Activated T-helper 17 cell treated with anti-CD3 and anti-CD28 coated beads, Interleukin-2, amount 50 U/mL, for 72 hours (primary cell): ENCODE data around the gene SLC8A2. TPM values are rescaled to one million over a fixed set of nuclear protein-coding genes. Genes with fewer than 3 reads are reported as not detected.
"Not testable (repeated sequence)": the region's sequence is repeated elsewhere in the genome, so short reads cannot be mapped to it uniquely, and the experiment has no call there.

Experiments
- ATAC-seq: fragments of 150-1000 bp; cut with Tn5 transposase; replicated peaks from 2 replicates; pipeline ENCODE4 v1.10.0; 2021; ENCODE audit warnings: mild to moderate bottlenecking, moderate library complexity
- H3K27ac Mint-ChIP-seq: one replicate; pipeline ENCODE4 v1.8.0; 2022; ENCODE audit warnings: mixed read lengths
- H3K27me3 Mint-ChIP-seq: one replicate; pipeline ENCODE4 v1.8.0; 2022; ENCODE audit warnings: mixed read lengths
- H3K36me3 Mint-ChIP-seq: one replicate; pipeline ENCODE4 v1.8.0; 2022; ENCODE audit warnings: low read depth, mild to moderate bottlenecking, mixed read lengths
- H3K4me1 Mint-ChIP-seq: one replicate; pipeline ENCODE4 v1.8.0; 2022; ENCODE audit warnings: mixed read lengths
- H3K4me3 Mint-ChIP-seq: one replicate; pipeline ENCODE4 v1.8.0; 2022; ENCODE audit warnings: mild to moderate bottlenecking, mixed read lengths
- H3K9me3 Mint-ChIP-seq: one replicate; pipeline ENCODE4 v1.8.0; 2022; ENCODE audit warnings: mixed read lengths
- total RNA-seq, 2 donors: library from RNA; stranded (reverse); gene quantifications; one replicate each; pipeline ENCODE4 v1.2.3, GENCODE V29; 2022

SLC8A2 gene
- total RNA-seq, 2 donors from 2014 or later = 0.06 to 0.50 TPM

DNA sequence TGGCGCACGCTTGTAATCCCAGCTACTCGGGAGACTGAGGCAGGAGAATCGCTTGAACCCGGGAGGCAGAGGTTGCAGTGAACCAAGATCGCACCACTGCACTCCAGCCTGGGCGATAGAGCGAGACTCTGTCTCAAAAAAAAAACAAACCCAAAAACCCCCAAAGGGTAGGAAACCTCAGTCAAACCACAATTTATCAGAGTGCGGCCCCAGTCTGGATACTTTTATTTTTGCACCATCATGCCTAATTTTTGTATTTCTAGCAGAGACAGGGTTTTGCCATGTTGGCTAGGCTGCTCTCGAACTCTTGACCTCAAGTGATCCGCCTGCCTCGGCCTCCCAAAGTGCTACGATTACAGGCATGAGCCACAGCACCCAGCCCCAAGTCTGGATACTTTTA lies 14.5 kb upstream of the SLC8A2 start:
- not testable (repeated sequence) for H3K4me3 Mint-ChIP-seq, H3K9me3 Mint-ChIP-seq, H3K27me3 Mint-ChIP-seq, ATAC-seq, H3K27ac Mint-ChIP-seq
- peaks cover 23% of the 10 kb centered on the region for H3K4me1 Mint-ChIP-seq
- peaks cover 24% of the 10 kb centered on the region for H3K36me3 Mint-ChIP-seq

DNA sequence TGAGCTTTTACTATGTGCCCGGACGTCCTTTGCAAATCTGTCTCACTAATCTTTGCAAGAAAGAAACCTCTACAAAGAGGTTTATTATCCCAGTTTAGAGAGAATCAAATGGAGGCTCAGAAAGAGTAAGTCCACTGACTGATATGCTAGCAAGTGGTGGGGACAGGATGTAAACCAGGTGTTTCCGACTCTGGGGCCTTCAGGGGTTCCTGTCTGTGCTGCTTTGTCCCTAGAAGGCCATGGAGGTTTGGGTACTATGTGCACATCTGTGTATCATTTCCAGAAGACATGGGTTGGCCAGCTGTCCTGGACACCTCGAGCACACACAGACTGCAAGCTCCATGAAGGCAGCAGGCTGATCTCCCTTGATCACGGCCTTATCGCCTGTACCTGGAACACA lies 13.5 kb upstream of the SLC8A2 start:
- peak overlapping the region; percentile 99 for H3K4me3 Mint-ChIP-seq
- peaks cover 21% of the 10 kb centered on the region for H3K4me1 Mint-ChIP-seq
- peak overlapping the region; percentile 100 for H3K27ac Mint-ChIP-seq
- no peaks in the 10 kb centered on the region for H3K9me3 Mint-ChIP-seq
- peaks cover 18% of the 10 kb centered on the region for H3K36me3 Mint-ChIP-seq
- H3K27me3 Mint-ChIP-seq = no peaks in the 10 kb centered on the region
- no peak for ATAC-seq

GRCh38 chr19:47483800-47484690 lies 12.4 kb upstream of the SLC8A2 start, which contains the start of gene KPTN:
Gene KPTN (minus strand): TSS chr19:47484219. CDS start chr19:47484160, 59 bp downstream.
- H3K27me3 Mint-ChIP-seq = no peaks in the 10 kb centered on the region
- H3K9me3 Mint-ChIP-seq = no peaks in the 10 kb centered on the region
- peaks cover 17% of the 10 kb centered on the region for H3K4me1 Mint-ChIP-seq
- peak; percentile 95 for ATAC-seq
- peaks cover 14% of the 10 kb centered on the region for H3K36me3 Mint-ChIP-seq
- H3K27ac Mint-ChIP-seq = peak within 1 kb of the TSS; percentile 100
- peak within 1 kb of the TSS; percentile 99 for H3K4me3 Mint-ChIP-seq

DNA sequence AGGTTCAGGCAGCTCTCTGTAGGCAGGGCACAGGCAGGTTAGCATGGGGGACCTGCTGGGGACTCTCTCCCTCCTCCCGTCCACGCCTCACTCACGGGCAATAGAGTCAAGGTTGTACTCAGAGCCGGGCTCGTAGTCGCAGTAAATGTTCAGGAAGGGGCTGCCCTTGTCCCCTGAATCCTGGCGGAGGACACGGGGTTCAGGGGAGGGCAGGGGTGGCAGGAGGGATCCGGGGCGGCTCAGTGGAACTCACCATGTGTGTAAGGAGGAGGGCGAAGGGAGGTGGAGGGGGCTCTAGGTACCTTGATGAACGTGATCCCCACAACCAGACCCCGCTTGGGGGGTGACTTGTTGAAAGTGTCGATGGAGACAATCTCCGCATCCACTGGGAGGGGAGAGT lies 11.5 kb upstream of the SLC8A2 start:
- H3K27me3 Mint-ChIP-seq = no peaks in the 10 kb centered on the region
- H3K36me3 Mint-ChIP-seq = peaks cover 14% of the 10 kb centered on the region
- H3K9me3 Mint-ChIP-seq = no peaks in the 10 kb centered on the region
- H3K27ac Mint-ChIP-seq = peak overlapping the region; percentile 100
- no peak for ATAC-seq
- H3K4me1 Mint-ChIP-seq = peaks cover 17% of the 10 kb centered on the region
- peak overlapping the region; percentile 99 for H3K4me3 Mint-ChIP-seq

- H3K4me1 Mint-ChIP-seq = peaks cover 17% of the 10 kb centered on the region
- H3K36me3 Mint-ChIP-seq = peaks cover 14% of the 10 kb centered on the region
- H3K9me3 Mint-ChIP-seq = no peaks in the 10 kb centered on the region
- no peak for ATAC-seq
- H3K27me3 Mint-ChIP-seq = no peaks in the 10 kb centered on the region
- no peak overlapping the region for H3K27ac Mint-ChIP-seq
- H3K4me3 Mint-ChIP-seq = no peak overlapping the region
Measured at GRCh38 chr19:47481460-47482052, 9.9 kb upstream of the SLC8A2 start.

GRCh38 chr19:47480658-47481057 lies 9.0 kb upstream of the SLC8A2 start:
- Mint-ChIP-seq H3K27ac (no peak overlapping the region), H3K27me3 (no peaks in the 10 kb centered on the region), H3K4me3 (no peak overlapping the region), H3K4me1 (peaks cover 17% of the 10 kb centered on the region), H3K9me3 (no peaks in the 10 kb centered on the region), H3K36me3 (peaks cover 14% of the 10 kb centered on the region)
- no peak for ATAC-seq

DNA sequence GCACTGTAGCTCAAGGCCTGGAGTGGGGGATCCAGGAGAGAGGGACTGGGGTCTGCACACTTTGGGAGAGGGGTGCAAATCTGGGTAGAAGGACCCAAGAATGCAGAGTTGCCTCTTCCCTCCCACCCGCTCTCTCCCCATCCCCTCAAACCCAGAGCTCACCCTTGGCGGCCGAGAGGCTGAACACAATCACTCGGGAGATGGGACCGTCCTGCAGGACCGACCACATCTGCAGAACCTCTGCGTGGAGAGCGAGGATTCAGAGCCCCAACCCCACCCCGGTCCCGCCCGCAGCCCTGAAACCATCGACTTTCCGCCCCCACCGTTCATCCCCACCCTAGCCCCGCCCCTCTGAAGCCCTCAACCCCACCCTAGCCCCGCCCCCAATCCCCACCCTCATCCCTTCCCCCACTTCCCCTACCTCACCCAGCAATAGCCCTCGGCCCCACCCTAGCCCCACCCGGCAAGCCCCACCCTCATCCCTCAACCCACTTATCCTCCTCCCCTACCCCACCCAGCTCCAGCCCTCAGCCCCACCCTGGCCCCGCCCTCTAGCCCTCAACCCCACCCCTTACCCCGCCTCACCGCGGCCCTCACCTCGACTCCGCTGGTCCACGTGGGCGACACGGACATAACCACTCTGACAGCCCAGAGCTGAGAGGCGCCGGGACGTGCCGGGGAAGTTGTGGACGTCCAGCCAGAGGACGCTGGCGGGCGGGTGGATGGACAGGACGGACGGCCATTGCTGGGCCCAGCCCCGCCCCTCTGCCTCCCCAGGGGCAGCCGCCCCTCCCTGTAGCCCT lies 8.2 kb upstream of the SLC8A2 start:
- peaks cover 9% of the 10 kb centered on the region for H3K36me3 Mint-ChIP-seq
- H3K27me3 Mint-ChIP-seq = peaks cover under 1% of the 10 kb centered on the region
- H3K27ac Mint-ChIP-seq = no peak overlapping the region
- peaks cover 10% of the 10 kb centered on the region for H3K4me1 Mint-ChIP-seq
- ATAC-seq = no peak
- H3K9me3 Mint-ChIP-seq = no peaks in the 10 kb centered on the region
- no peak overlapping the region for H3K4me3 Mint-ChIP-seq

GRCh38 chr19:47476438-47476972 lies 4.8 kb upstream of the SLC8A2 start:
- Mint-ChIP-seq H3K36me3 (no peaks in the 10 kb centered on the region), H3K4me1 (no peaks in the 10 kb centered on the region), H3K27ac (no peak overlapping the region), H3K9me3 (no peaks in the 10 kb centered on the region), H3K27me3 (peaks cover 11% of the 10 kb centered on the region), H3K4me3 (no peak overlapping the region)
- no peak for ATAC-seq

DNA sequence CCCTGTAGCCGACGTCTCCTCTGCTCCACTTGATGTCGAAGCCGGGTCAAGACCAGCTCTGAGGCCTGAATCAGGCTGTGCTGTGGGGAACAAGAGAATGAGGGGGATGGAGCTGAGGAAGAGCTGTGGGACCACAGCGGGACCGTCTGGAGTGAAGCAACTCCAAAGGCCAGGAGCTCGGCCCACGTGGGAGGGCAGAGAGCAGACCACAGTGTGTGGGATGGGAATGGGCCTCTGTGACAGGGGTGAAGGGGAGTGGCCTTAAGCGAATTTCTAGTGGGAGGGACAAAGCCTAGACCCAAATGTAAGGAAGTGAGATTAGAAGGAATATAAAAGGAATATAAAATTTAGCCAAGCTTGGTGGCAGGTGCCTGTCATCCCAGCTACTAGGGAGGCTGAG lies 3.8 kb upstream of the SLC8A2 start:
- Mint-ChIP-seq H3K27ac (no peak overlapping the region), H3K36me3 (no peaks in the 10 kb centered on the region), H3K27me3 (peaks cover 20% of the 10 kb centered on the region), H3K9me3 (no peaks in the 10 kb centered on the region), H3K4me1 (peaks cover 4% of the 10 kb centered on the region), H3K4me3 (no peak overlapping the region)
- no peak for ATAC-seq

DNA sequence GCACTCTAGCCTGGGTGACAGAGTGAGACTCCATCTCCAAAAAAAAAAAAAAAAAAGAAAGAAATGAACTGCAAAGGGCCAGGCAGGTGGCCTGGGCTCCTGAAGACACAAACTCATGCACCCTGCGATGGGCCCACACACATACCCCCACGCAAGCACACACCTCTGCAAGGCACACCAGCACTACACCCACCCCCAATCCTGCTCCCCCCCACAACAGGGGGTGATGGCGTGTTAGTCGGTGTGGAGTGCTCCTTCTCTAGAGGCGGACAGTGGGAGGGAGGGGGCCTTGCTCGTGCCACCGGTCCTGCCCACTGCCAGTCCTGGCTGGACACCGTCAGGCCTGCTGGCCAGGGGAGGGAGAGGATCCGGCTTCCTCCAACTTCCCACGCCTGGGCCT lies 1.6 kb upstream of the SLC8A2 start:
- Mint-ChIP-seq H3K4me3 (no peak overlapping the region), H3K27me3 (peaks cover 35% of the 10 kb centered on the region), H3K4me1 (peaks cover 8% of the 10 kb centered on the region), H3K9me3 (no peaks in the 10 kb centered on the region), H3K27ac (no peak overlapping the region), H3K36me3 (no peaks in the 10 kb centered on the region)
- no peak for ATAC-seq

- Mint-ChIP-seq H3K4me3 (peak overlapping the region; percentile 3), H3K36me3 (no peaks in the 10 kb centered on the region), H3K27me3 (peaks cover 41% of the 10 kb centered on the region), H3K27ac (no peak overlapping the region), H3K9me3 (no peaks in the 10 kb centered on the region), H3K4me1 (peaks cover 10% of the 10 kb centered on the region)
- no peak for ATAC-seq
Measured at GRCh38 chr19:47471381-47471732, 336 bp downstream of the SLC8A2 start.

DNA sequence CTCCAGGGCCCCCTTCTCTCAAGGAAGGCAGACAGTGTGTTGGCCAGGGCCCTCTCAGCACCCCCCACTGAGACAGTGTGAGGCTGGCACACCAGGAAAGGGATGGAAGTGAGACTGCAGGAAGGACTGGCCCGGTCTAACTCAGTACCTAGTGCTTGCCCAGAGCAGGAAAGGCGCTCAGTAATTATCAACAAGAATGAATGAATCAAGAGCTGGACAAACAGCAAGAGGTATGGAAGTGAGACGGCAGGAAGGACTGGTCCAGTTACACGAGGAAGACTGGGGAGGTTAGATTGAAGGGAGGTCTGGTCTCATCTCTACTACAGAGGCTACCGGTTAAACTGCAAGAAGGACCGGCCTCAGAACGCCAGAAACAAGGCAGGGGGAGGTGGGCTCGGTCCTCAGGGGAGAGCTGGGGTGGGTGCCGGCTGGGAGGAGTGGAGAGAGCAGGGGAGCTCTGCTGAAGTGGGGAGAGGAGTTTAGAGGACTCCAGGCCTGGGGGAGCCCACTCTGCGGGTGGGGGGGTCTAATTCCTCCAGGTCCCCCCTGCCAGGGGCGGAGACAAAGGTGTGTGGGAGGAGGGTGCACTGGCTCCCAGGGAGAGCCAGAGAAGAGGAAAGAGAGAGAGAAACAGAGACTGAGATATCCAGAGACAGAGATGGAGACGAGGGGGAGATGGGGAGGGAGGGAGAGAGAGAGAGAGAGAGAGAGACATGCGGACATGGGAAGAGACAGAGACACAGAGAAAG lies 1.1 kb downstream of the SLC8A2 start:
- ATAC-seq = no peak
- Mint-ChIP-seq H3K27me3 (peaks cover 43% of the 10 kb centered on the region), H3K36me3 (no peaks in the 10 kb centered on the region), H3K27ac (no peak overlapping the region), H3K9me3 (no peaks in the 10 kb centered on the region), H3K4me1 (peaks cover 10% of the 10 kb centered on the region), H3K4me3 (peak overlapping the region; percentile 3)

DNA sequence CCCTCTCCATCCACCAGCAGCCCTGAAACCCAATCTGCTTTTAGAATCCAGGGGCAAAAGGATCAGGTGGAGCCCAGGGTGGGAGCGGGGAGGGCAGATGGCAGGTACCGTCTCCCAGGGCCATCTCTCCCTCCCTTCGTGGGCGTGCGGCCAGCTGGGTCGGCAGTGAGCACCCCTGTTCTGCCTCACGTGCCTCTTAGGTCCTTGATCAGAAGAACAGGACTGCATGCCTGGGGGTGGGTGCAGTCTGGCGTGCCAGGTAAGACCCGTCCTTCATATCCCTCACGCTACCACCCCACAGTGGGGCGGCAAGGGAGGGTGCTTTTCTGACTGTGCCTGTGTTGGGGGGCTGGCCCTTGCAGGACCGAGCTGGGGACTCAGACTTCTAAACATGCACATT lies 2.0 kb downstream of the SLC8A2 start:
- no peak for ATAC-seq
- H3K36me3 Mint-ChIP-seq = no peaks in the 10 kb centered on the region
- no peaks in the 10 kb centered on the region for H3K9me3 Mint-ChIP-seq
- peaks cover 10% of the 10 kb centered on the region for H3K4me1 Mint-ChIP-seq
- no peak overlapping the region for H3K27ac Mint-ChIP-seq
- H3K4me3 Mint-ChIP-seq = no peak overlapping the region
- peaks cover 46% of the 10 kb centered on the region for H3K27me3 Mint-ChIP-seq

- Mint-ChIP-seq H3K9me3 (no peaks in the 10 kb centered on the region), H3K27ac (no peak overlapping the region), H3K36me3 (no peaks in the 10 kb centered on the region), H3K4me1 (peaks cover 10% of the 10 kb centered on the region), H3K27me3 (peaks cover 49% of the 10 kb centered on the region), H3K4me3 (no peak overlapping the region)
- ATAC-seq = no peak
Measured at GRCh38 chr19:47469363-47469700, 2.4 kb downstream of the SLC8A2 start.
